Adrenal gland (tissue), 12 donors: Measurements from ENCODE around the gene WWOX. TPM values are rescaled to one million over a fixed set of nuclear protein-coding genes. Genes with fewer than 3 reads are reported as not detected.

ENCODE experiments used
- DNase-seq, 7 donors: peaks; one replicate each; pipeline ENCODE4 v3.0.0-alpha.2; 2019 to 2020
- H3K27ac ChIP-seq, 5 donors: fragments of 200-600 bp; sonication (generic) in 4 of 5; 1 replicate in 3 of 5; 2 replicates in 2 of 5; pipeline versions ENCODE4 v1.5.1 to v1.8.0; 2016 to 2020; ENCODE audit warnings: mild to moderate bottlenecking in 1 of 5
- H3K27me3 ChIP-seq: fragments of 200-600 bp; 2 replicates; pipeline ENCODE4 v1.8.0; 2021
- H3K36me3 ChIP-seq, 2 donors: fragments of 200-600 bp; replicated peaks in 1 of 2; 1 replicate in 1 of 2; 2 replicates in 1 of 2; pipeline versions ENCODE4 v1.5.1 to v1.8.0; 2018 to 2022
- H3K4me1 ChIP-seq, 2 donors: fragments of 200-600 bp; replicated peaks in 1 of 2; 1 replicate in 1 of 2; 2 replicates in 1 of 2; pipeline versions ENCODE4 v1.5.1 to v1.8.0; 2018 to 2021
- H3K4me3 ChIP-seq, 4 donors: fragments of 200-600 bp; sonication (generic) in 3 of 4; one replicate each; pipeline ENCODE4 v1.5.1; 2016 to 2018
- H3K9me3 ChIP-seq, 3 donors: fragments of 200-600 bp; sonication (generic) in 1 of 3; replicated peaks in 1 of 3; 1 replicate in 2 of 3; 2 replicates in 1 of 3; pipeline versions ENCODE4 v1.5.1 to v1.8.0; 2016 to 2021
- CTCF ChIP-seq, 6 experiments: fragments of 450-650 bp in 4 of 6; fragments of 200-600 bp in 2 of 6; sonication (generic) in 1 of 6; IDR thresholded peaks; 1 replicate in 5 of 6; 2 replicates in 1 of 6; pipeline versions ENCODE4 v1.5.1 to v1.8.0; 2016 to 2021; ENCODE audit warnings: antibody characterized with exemption in 6 of 6, mild to moderate bottlenecking in 2 of 6, moderate library complexity in 1 of 6
- POLR2A ChIP-seq, 2 donors: fragments of 450-650 bp; IDR thresholded peaks; one replicate each; pipeline ENCODE4 v1.6.1; 2017; ENCODE audit warnings: antibody characterized with exemption in 2 of 2, mild to moderate bottlenecking in 2 of 2, moderate library complexity in 1 of 2
- WGBS, 4 donors: extraction: QIAGEN DNeasy Blood & Tissue Kit in 2 of 4; methylation state at CpG; one replicate each; pipeline versions ENCODE4 v1.1.5 to v1.1.7; 2013 to 2017; 5-methylcytosine and 5-hydroxymethylcytosine counted together
- intact Hi-C, 2 donors: fragments of 100-400 bp; cut with DNase I; formaldehyde crosslinking; loops; one replicate each; pipeline versions ENCODE4 v1.14.1 to v1.15.0; 2022 to 2023
- polyA plus RNA-seq, 3 donors: library from polyadenylated mRNA; stranded (reverse); fragments of 200-250 nt in 2 of 3; fragments of 350-450 nt in 1 of 3; fragmentation: Illumina TruSeq in 1 of 3; extraction: RNeasy Lipid Tissue Mini Kit (QIAGEN cat#74804) in 1 of 3; gene quantifications; one replicate each; pipeline ENCODE4 v1.2.3, GENCODE V29; 2013 to 2014
- total RNA-seq, 9 donors: library from RNA; depleted of rRNA in 4 of 9; stranded (reverse); fragments of >200 nt in 4 of 9; fragments of 120-200 nt in 1 of 9; fragmentation: NEBNext Ultra II Directional in 1 of 9; extraction: Animal tissue kit (Norgen Biotek cat#: 25700) in 1 of 9; gene quantifications; one replicate each; pipeline versions ENCODE4 v1.1.0 to v1.2.4, GENCODE V29; 2013 to 2023
- donor health status: healthy with polysubstance abuse.
- donor health status: Bipolar disorder and iron deficiency.
- donor health status: DM: yes; HTN: yes; CAD: no.
- donor health status: DM: no; HTN: no; CAD: no.
- donor health status: DM: no; HTN: no; CAD: no.
- donor health status: DM: yes; HTN: yes; CAD: no.

The WWOX gene
- total and polyA plus RNA-seq, 12 donors, result 11.8 to 74.6 (median 20.5) TPM

- H3K27ac ChIP-seq, result no peak overlapping the region
- H3K36me3 ChIP-seq, result no peaks in the 10 kb centered on the region
- no peaks in the 10 kb centered on the region for H3K27me3 ChIP-seq
- no peaks in the 10 kb centered on the region for H3K4me1 ChIP-seq
- no peaks in the 10 kb centered on the region for H3K9me3 ChIP-seq
- TF ChIP-seq CTCF (IDR thresholded peaks at IDR 0.05) (no peak), POLR2A (IDR thresholded peaks at IDR 0.05) (no peak)
- H3K4me3 ChIP-seq, result no peak overlapping the region
- 78 to 80% (median 79%) methylated on average over 3 of the region's 3 CpGs for WGBS, 4 donors
- DNase-seq, result no peak
- intact Hi-C loops, result no loop called here
These were observed 1011.5 kb downstream of the WWOX start for GRCh38 chr16:79110953-79111352.

GRCh38 chr16:79112462-79112861 lies 1013.0 kb downstream of the WWOX start:
- H3K27ac ChIP-seq, result no peak overlapping the region
- no peak overlapping the region for H3K4me3 ChIP-seq
- no peak for DNase-seq
- H3K36me3 ChIP-seq, result no peaks in the 10 kb centered on the region
- H3K9me3 ChIP-seq, result no peaks in the 10 kb centered on the region
- H3K4me1 ChIP-seq, result no peaks in the 10 kb centered on the region
- TF ChIP-seq CTCF (IDR thresholded peaks at IDR 0.05) (no peak), POLR2A (IDR thresholded peaks at IDR 0.05) (no peak)
- 90 to 92% (median 91%) methylated on average over 12 of the region's 12 CpGs for WGBS, 4 donors
- intact Hi-C loops, result no loop called here
- H3K27me3 ChIP-seq, result no peaks in the 10 kb centered on the region

- WGBS, 4 donors, result 71 to 84% (median 78%) methylated on average over 5 of the region's 5 CpGs
- Histone ChIP-seq H3K4me1 (no peaks in the 10 kb centered on the region), H3K4me3 (no peak overlapping the region), H3K36me3 (no peaks in the 10 kb centered on the region), H3K27ac (no peak overlapping the region), H3K27me3 (no peaks in the 10 kb centered on the region), H3K9me3 (no peaks in the 10 kb centered on the region)
- TF ChIP-seq POLR2A (IDR thresholded peaks at IDR 0.05) (no peak), CTCF (IDR thresholded peaks at IDR 0.05) (no peak)
- intact Hi-C loops, result no loop called here
- no peak for DNase-seq
These were observed 1014.4 kb downstream of the WWOX start for GRCh38 chr16:79113826-79114225.

DNA sequence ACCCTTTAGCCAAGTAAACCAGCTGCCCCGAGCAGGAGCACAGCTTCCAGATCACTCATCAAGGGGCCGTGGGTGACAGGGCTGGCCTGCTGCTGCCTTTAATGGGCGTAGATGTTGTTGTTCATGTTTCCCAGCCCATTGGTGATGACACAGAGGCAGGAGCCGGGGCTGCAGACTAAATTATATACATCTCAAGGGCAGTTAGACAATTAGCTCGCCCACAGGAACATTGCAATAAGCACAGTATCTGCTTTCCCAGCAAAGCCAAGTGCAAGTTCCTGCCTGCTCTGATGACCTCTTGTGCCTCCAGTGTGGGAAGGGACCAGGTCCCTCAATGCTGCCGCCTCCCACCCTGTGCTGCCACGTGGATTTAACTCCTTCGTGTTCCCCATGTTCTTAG lies 1015.3 kb downstream of the WWOX start:
- Histone ChIP-seq H3K4me3 (no peak overlapping the region), H3K36me3 (no peaks in the 10 kb centered on the region), H3K4me1 (no peaks in the 10 kb centered on the region), H3K9me3 (no peaks in the 10 kb centered on the region), H3K27me3 (no peaks in the 10 kb centered on the region), H3K27ac (no peak overlapping the region)
- intact Hi-C loops, result no loop called here
- TF ChIP-seq CTCF (IDR thresholded peaks at IDR 0.05), result no peak
- no peak for TF ChIP-seq POLR2A (IDR thresholded peaks at IDR 0.05)
- no peak for DNase-seq
- WGBS, 4 donors, result 34 to 66% (median 65%) methylated on average over 5 to 8 of the region's 8 CpGs
